GM18505 (cell line): ENCODE results near the gene ABHD17A.

Experiments
- ATAC-seq: cut with Tn5 transposase; IDR thresholded peaks from one replicate; pipeline ENCODE4 v1.9.1; 2021; ENCODE audit not compliant: unreplicated experiment
- POLR2A ChIP-seq: IDR thresholded peaks from 4 replicates; pipeline ENCODE4 v1.6.1; 2011; ENCODE audit warnings: borderline replicate concordance; ENCODE audit not compliant: insufficient read depth, insufficient read length; ENCODE audit errors: extremely low read depth

Gene ABHD17A

DNA sequence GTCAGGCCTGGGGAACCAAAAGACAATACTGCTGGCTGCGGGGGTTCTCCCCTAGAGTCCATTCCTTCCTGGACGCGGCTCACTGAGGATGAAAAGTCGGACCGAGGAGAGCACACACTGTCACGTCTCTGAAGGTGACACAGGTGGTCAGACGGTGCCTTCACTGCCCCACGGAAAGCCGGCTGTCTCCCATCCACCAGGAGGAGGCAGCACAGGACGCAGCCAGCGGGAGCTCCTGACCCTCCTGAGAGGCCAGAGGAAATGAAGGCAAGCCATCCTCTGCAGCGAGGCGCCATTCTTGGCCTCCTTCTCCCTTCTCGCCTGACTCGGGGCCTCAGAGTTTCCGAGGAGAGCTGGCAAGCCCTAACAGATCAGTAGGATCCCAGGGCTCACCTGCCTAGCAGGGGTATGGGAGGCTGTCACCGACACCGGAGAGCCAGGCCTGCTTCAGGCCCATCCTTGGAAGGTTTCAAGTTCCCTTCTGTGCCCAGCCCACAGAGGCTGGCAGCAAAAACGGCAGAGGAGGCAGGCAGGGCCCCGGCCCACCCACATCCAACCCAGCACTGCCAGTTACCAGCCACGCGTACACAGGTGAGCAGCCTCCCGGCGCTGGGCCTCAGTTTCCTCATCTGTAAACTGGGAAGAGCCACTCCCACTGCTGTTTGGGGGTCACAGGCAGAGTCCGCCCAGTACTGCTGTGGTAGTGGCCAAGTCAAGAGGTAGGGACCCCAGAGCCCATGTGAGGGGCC lies 41.5 kb downstream of the ABHD17A start:
- ATAC-seq: no peak
- no peak for TF ChIP-seq POLR2A

DNA sequence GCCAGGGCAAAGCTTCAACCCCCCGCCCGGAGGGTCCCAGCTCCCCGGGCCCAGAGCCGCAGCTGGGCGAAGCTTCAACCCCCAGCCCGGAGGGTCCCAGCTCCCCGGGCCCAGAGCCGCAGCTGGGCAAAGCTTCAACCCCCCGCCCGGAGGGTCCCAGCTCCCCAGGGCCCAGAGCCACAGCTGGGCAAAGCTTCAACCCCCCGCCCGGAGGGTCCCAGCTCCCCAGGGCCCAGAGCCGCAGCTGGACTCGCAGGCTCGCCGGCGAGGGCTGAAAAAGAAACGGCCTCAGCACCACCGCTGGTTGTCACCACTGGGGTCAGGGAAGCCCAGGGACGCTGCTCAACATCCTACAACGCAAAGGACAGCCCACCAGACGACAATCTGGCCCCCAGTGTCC lies 42.2 kb downstream of the ABHD17A start:
- TF ChIP-seq POLR2A: no peak
- no peak for ATAC-seq

DNA sequence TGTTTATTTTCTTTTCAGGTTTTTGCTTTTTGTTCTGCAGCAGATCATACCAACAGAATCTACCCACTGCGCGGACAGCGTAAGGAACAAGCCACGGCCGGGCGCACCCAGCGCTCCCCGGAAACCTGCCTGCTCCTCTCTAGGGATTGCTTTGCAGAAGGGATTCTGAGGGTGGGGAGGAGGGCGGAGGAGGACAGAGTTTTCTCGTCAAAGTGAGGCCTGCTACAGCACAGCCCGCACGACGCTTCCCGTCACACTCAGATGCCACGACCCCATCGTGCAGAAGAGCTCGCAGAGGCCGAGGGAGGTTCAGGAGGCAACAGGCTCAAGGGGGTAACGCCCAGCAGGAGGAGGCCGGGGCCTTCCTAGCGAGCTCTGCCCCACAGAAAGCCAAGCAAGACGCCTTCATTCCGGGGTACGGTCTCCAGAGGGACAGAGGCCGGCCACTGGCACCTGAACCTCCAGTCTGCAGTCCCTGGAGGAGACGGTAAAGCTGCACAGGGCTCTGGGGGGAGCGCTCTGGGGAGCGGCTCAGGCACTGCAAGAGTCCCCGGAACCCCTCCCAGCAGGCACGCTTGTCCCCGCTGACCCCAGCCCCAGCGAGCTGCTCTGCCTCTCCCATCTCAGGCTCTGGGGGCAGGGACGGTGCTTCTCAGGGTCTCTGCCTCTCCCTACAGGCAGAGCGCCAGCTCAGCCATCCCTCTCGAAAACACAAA lies 43.9 kb downstream of the ABHD17A start:
- ATAC-seq: no peak
- TF ChIP-seq POLR2A: no peak

DNA sequence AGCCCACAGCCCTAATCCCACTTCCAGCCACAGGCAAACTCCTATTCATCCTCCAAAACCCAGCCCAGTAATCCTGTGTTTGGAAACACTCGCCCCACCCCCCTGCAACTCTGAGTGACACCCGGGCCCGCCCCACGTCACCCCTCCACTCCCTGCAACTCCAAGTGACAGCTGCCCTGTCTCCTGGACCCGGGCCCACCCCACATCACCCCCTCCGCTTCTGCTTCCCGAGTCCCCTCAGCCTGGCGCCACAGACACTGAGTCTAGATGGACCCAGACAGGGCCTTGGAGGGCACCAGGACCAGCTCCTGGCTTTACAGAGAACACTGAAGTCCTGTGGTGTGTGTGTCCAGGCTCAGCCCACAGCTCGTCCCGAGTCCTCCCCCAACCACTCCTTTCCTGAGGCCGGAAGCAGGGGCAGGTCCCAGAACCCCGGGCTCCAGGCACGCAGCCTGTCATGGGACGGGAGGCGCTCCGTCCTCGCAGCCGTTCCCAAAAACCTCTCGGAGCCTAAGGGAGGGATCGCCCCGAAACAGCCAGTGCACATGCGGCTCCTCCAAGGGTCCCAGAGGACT lies 44.7 kb downstream of the ABHD17A start:
- ATAC-seq: no peak
- TF ChIP-seq POLR2A: no peak

DNA sequence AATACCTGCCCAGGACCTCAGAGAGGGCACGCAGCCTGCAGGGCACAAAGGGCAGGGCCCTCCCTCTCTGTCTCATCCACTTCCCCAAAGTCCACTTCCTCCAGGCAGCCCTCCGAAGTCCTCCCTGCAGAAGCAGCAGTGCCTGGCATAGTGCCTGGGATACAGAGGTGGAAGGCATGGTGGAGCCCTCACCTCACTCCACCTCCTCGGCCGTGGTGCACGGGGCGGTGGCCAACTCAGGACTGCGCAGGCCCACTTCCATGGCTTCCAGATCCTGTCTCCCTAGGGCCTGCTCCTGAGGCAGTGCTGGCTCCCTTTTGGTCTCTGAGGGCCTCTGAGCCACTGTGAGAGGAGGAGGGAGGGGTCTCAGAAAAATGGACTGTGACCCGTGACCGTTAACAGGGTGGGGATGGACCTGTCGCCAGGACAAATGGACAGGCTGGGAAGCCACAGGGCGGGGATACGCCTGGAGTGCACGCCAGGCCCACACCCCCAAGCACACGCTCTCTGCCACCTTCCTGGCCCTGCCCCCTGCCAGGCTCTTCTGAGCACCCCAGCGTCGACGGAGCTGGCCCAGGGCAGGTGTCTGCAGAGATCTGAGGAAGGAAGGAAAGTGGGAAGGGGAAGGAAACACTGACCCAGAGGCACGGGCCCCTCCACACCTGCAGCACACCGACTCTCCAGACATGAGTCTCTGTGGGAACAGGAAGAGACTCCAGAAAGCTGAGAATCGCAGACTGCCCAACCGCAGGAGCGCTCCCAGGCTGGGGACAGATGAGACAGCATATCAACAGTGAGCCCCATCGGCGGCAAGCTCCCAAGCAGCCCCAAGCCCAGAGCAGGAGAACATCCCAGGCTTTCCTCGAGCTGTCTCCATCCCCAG lies 45.4 kb downstream of the ABHD17A start:
- ATAC-seq: no peak
- no peak for TF ChIP-seq POLR2A

DNA sequence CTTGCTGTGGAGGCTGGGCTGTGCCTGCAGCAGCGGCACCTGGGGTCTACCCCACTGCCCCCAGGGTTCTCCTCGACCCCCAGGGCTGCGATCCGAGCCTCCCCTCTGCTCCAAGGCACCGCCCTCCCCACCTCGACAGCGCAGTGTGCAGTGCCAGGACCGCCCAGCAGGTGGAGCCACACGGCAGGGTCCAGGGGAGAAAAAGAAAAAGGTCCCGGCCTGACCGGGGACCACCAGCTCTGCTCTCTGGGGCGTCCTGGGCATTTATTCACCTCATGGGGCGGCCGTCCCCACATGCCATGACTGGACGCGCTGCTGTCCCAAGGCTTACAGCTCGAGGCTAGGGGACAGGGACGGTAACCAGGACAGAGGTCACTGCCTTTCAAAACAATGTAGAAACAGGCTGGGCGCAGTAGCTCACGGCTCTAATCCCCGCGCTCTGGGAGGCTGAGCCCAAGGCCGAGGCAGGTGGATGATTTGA lies 47.6 kb downstream of the ABHD17A start:
- ATAC-seq: no peak
- TF ChIP-seq POLR2A: no peak

DNA sequence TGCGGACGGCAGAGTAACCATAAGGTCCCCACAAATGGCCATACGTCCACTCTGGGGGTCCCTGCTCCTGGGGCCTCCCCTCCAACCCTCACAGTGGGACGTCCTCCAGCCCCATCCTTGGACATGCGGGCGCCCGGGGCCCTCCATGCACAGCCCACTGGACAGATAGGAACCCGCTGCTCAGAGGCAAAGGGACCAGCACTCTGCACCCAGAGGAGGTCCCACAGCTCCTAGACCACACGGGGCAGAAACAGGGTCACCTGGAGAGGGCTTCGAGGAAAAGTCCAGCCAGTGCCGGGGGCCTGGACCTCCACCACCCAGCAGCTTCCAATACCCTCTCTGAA lies 48.1 kb downstream of the ABHD17A start:
- no peak for TF ChIP-seq POLR2A
- ATAC-seq: no peak

DNA sequence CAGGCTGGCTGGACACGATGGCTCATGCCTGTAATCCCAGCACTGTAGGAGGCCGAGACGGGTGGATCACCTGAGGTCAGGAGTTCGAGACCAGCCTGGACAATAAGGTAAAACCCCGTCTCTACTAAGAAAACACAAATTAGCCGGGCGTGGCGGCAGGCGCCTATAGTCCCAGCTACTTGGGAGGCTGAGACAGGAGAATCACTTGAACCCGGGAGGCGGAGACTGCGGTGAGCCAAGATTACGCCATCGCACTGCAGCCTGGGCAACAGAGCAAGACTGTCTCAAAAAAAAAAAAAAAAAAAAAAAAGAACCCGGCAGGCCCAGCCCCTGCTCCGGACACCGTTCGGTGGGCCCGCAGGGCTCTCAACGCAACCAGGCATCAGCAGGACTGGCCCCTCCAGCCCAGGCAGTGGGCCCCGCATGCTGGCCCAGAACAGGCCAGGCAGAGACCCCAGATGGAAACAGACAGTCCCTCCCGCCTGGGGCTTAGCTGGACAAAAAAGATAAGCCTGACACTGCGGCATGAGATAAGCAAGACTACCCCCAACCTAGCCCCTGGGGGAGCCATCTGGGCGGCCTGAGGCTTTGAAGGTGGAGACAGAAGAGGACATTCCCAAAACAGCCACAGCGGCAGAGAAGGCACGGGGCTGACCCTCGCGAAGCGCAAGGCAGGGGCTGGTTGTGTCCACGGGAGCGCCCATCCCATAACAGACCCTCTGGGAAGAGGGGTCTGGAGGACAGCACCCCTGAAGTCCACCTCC lies 48.7 kb downstream of the ABHD17A start:
- no peak for TF ChIP-seq POLR2A
- no peak for ATAC-seq

DNA sequence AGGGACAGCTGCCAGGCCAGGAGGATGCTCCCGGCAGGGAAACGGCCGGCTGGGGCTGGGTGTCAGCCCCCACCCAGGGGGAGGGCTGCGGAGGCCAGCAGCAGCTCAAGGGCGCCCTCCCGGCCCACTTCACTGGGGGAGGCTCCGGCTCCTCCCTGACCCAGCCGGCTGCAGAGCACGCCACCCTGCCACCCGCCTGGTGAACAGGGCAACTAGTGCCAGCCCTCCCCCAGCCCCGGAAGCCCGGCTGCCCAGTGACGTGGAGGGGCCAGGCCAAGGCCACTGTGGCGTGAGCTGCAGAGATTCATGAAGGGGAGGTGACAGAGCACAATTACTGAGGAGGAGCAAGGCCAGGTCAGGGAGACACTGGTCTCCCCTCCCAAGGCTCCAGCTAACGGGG lies 51.8 kb downstream of the ABHD17A start:
- ATAC-seq: no peak
- TF ChIP-seq POLR2A: no peak

DNA sequence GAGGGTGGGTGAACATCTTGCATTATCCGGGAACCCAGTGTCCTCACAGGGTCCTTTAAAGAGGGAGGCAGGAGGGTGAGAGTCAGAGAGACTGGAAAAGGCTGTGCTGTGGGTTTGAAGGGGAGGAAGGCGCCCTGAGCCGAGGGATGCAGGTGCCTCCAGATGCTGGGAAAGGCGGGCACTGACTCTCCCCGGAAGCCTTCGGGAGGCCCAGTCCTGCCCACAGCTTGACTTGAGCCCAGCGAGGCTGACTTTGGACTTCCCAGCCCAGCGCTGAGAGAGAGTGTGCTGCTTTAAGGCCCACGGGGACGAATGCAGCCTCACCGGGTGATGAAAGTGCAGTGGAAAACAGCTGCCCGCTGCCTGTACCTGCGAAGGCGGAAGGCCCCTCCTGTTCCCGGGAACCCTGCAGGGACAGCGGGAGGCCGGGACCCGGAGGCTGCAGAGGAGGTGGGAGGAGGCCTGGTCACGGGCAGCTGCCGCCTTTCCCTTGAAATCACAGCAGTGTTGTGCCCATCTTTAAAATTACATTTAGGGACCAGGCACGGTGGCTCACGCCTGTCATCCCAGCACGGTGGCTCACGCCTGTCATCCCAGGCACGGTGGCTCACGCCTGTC lies 53.1 kb downstream of the ABHD17A start:
- ATAC-seq: no peak
- TF ChIP-seq POLR2A: no peak

DNA sequence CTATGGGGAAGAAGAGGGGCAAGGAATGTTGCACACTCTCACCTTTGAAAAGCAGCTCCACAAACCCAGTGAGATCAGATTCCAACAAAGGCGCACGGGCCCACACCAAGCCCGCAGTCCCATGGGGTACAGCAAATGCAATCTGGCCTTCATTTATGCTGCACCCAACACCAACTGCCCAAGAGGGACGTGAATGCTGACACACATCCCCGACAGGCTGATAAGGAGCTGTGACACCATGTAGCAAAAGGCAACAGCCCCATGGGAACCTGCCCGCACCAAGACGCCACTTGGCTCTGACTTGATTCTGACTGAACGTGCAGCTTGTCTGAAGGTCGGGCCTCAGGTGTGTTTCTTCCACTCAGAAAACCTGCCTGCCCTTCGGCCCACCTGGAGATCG lies 54.3 kb downstream of the ABHD17A start:
- no peak for TF ChIP-seq POLR2A
- no peak for ATAC-seq

DNA sequence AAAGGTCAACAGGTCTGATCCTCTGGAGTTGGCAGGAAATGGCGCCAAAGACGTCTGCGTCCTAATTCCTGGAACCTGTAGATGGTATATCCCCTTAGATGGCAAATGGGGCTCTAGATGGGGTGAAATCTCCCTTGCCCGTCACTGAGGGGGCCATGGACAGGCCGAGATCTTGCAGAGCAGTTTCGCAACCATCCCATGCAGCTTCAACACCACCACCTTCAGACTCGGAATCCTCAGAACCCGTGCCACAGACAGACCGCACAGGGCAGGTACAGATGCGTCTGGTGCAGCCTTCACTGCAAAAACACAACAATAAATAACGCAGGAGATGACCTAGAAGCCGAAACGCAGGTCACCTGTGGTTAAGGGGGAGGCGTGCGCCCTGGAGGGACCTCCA lies 54.7 kb downstream of the ABHD17A start:
- ATAC-seq: no peak
- TF ChIP-seq POLR2A: no peak
